Fibroblast of lung (primary cell): ENCODE measurements around the gene MOG. TPM values are rescaled to one million over a fixed set of nuclear protein-coding genes. Genes with fewer than 3 reads are reported as not detected.

Experiments used
- DNase-seq, 2 donors: peaks; one replicate each; pipeline versions ENCODE4 v3.0.0 to v3.0.0-alpha.2; 2010; ENCODE audit warnings: low read depth in 2 of 2
- H2AFZ ChIP-seq: 2 replicates; pipeline ENCODE4 v1.5.1; 2012; ENCODE audit warnings: low read length, control low read depth, inconsistent platforms
- H3K27ac ChIP-seq: 2 replicates; pipeline ENCODE4 v1.5.1; 2011; ENCODE audit warnings: low read length, control low read depth; ENCODE audit not compliant: insufficient read depth
- H3K27me3 ChIP-seq: 2 replicates; pipeline ENCODE4 v1.5.1; 2011; ENCODE audit warnings: mild to moderate bottlenecking, low read length; ENCODE audit not compliant: control insufficient read depth, insufficient read depth
- H3K36me3 ChIP-seq: 2 replicates; pipeline ENCODE4 v1.5.1; 2011; ENCODE audit warnings: low read length; ENCODE audit not compliant: control insufficient read depth, insufficient read depth
- H3K4me1 ChIP-seq: 2 replicates; pipeline ENCODE4 v1.5.1; 2011; ENCODE audit warnings: low read length; ENCODE audit not compliant: control insufficient read depth, insufficient read depth; ENCODE audit errors: extremely low read depth
- H3K4me2 ChIP-seq: 2 replicates; pipeline ENCODE4 v1.5.1; 2011; ENCODE audit warnings: low read length, control low read depth; ENCODE audit not compliant: insufficient read depth; ENCODE audit errors: extremely low read depth
- H3K4me3 ChIP-seq, 4 experiments: fragments of 200-600 bp in 1 of 4; sonication (generic) in 1 of 4; replicated peaks in 1 of 4; 2 replicates each; pipeline ENCODE4 v1.5.1; 2011 to 2016; ENCODE audit warnings: low read length in 4 of 4, low read depth in 3 of 4, mild to moderate bottlenecking in 3 of 4, control low read depth in 2 of 4, inconsistent platforms in 1 of 4, mixed read lengths in 1 of 4; ENCODE audit not compliant: insufficient read depth in 1 of 4; ENCODE audit errors: control extremely low read depth in 1 of 4
- H3K79me2 ChIP-seq: 2 replicates; pipeline ENCODE4 v1.5.1; 2012; ENCODE audit warnings: mild to moderate bottlenecking, low read length, inconsistent platforms; ENCODE audit not compliant: control insufficient read depth, insufficient read depth
- H3K9ac ChIP-seq: 2 replicates; pipeline ENCODE4 v1.5.1; 2011; ENCODE audit warnings: mild to moderate bottlenecking, low read length, control low read depth; ENCODE audit not compliant: insufficient read depth
- H3K9me3 ChIP-seq: 2 replicates; pipeline ENCODE4 v1.5.1; 2012; ENCODE audit warnings: low read depth, low read length; ENCODE audit not compliant: control insufficient read depth, insufficient read depth
- H4K20me1 ChIP-seq: 2 replicates; pipeline ENCODE4 v1.5.1; 2011; ENCODE audit warnings: low read length; ENCODE audit not compliant: control insufficient read depth, insufficient read depth; ENCODE audit errors: extremely low read depth
- EZH2 ChIP-seq: IDR thresholded peaks from 2 replicates; pipeline ENCODE4 v1.5.1; 2012; ENCODE audit warnings: low read length, control low read depth, mild to moderate bottlenecking; ENCODE audit errors: missing control alignments
- polyA plus RNA-seq, 2 donors: library from polyadenylated mRNA; depleted of rRNA in 1 of 2; stranded (reverse) in 1 of 2; unstranded in 1 of 2; fragments of >200 nt; gene quantifications; 2 replicates each; pipeline ENCODE4 v1.2.1, GENCODE V29; 2011 to 2012; ENCODE audit warnings: missing spikeins in 1 of 2
- total RNA-seq: library from RNA; depleted of rRNA; stranded (reverse); fragments of >200 nt; gene quantifications from 2 replicates; pipeline ENCODE4 v1.2.1, GENCODE V29; 2014
- TF ChIP-seq, protein P1 (sequence below), 2 donors: IDR thresholded peaks in 1 of 2; conservative IDR thresholded peaks in 1 of 2; 1 replicate in 1 of 2; 2 replicates in 1 of 2; pipeline ENCODE4 v1.5.1; 2011 to 2012; ENCODE audit warnings: low read length in 2 of 2, control low read depth in 1 of 2, inconsistent platforms in 1 of 2, low read depth in 1 of 2, mild to moderate bottlenecking in 1 of 2

Gene MOG
- total and polyA plus RNA-seq, 2 donors (not counting 1 experiment from before 2014, with no cell fraction given): not detected

- Histone ChIP-seq H3K4me3 (no peak overlapping the region), H2AFZ (no peak overlapping the region), H3K79me2 (no peaks in the 10 kb centered on the region), H3K27me3 (peaks cover under 1% of the 10 kb centered on the region), H3K9ac (no peak overlapping the region), H3K36me3 (no peaks in the 10 kb centered on the region), H3K4me1 (no peaks in the 10 kb centered on the region), H3K27ac (no peak overlapping the region), H3K4me2 (no peak overlapping the region), H3K9me3 (no peaks in the 10 kb centered on the region), H4K20me1 (no peaks in the 10 kb centered on the region)
- TF ChIP-seq, protein P1, sequence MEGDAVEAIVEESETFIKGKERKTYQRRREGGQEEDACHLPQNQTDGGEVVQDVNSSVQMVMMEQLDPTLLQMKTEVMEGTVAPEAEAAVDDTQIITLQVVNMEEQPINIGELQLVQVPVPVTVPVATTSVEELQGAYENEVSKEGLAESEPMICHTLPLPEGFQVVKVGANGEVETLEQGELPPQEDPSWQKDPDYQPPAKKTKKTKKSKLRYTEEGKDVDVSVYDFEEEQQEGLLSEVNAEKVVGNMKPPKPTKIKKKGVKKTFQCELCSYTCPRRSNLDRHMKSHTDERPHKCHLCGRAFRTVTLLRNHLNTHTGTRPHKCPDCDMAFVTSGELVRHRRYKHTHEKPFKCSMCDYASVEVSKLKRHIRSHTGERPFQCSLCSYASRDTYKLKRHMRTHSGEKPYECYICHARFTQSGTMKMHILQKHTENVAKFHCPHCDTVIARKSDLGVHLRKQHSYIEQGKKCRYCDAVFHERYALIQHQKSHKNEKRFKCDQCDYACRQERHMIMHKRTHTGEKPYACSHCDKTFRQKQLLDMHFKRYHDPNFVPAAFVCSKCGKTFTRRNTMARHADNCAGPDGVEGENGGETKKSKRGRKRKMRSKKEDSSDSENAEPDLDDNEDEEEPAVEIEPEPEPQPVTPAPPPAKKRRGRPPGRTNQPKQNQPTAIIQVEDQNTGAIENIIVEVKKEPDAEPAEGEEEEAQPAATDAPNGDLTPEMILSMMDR (conservative IDR thresholded peaks at IDR 0.05 in 1 of 2, IDR thresholded peaks at IDR 0.05 in 1 of 2; ENCODE audit: low read depth in 1 of 2, low read length in 2 of 2): peak in 1 of 2 donors; percentile 63
- TF ChIP-seq EZH2: no peak
- DNase-seq: peak; percentile 18 to 51
These were observed 5.3 kb upstream of the MOG start for GRCh38 chr6:29651413-29652197.

GRCh38 chr6:29652198-29652584 lies 4.7 kb upstream of the MOG start:
- no peak for TF ChIP-seq EZH2
- TF ChIP-seq, protein P1 (conservative IDR thresholded peaks at IDR 0.05 in 1 of 2, IDR thresholded peaks at IDR 0.05 in 1 of 2; ENCODE audit: low read depth in 1 of 2, low read length in 2 of 2): no peak
- H2AFZ ChIP-seq: no peak overlapping the region
- H4K20me1 ChIP-seq: no peaks in the 10 kb centered on the region
- no peaks in the 10 kb centered on the region for H3K36me3 ChIP-seq
- no peaks in the 10 kb centered on the region for H3K4me1 ChIP-seq
- H3K4me2 ChIP-seq: no peak overlapping the region
- no peaks in the 10 kb centered on the region for H3K9me3 ChIP-seq
- H3K4me3 ChIP-seq: no peak overlapping the region
- H3K27me3 ChIP-seq: peaks cover 4% of the 10 kb centered on the region
- H3K27ac ChIP-seq: no peak overlapping the region
- no peak for DNase-seq
- H3K79me2 ChIP-seq: no peaks in the 10 kb centered on the region
- no peak overlapping the region for H3K9ac ChIP-seq

DNA sequence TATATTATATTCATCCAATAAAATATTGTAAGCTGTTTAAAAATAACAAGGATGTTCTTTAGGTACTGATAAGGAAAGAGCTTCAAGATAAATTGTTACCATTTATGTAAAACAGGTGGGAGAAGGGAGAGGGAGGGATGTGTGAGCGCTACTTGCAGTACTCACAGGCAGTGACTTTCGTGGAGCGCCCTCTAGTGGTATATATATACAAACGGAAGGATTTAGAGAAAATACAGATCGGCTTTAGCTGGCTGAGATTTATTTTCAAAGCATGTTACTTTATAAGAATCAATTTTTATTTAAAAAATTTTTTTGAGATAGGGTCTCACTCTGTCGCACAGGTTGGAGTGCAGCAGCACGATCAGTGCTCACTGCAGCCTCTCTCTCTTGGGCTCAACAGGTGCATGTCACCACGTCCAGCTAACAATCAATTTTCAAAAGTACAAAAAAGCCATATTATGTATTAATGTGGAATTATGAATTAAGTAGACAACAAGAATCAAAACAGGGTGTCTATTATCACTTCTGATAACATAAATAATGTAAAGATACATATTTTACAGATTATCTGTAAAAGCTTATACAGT lies 3.3 kb upstream of the MOG start:
- Histone ChIP-seq H3K4me2 (no peak overlapping the region), H3K27me3 (peaks cover 4% of the 10 kb centered on the region), H3K27ac (no peak overlapping the region), H3K79me2 (no peaks in the 10 kb centered on the region), H3K4me1 (no peaks in the 10 kb centered on the region), H3K4me3 (no peak overlapping the region), H3K9me3 (no peaks in the 10 kb centered on the region), H3K36me3 (no peaks in the 10 kb centered on the region), H3K9ac (no peak overlapping the region), H4K20me1 (no peaks in the 10 kb centered on the region), H2AFZ (no peak overlapping the region)
- DNase-seq: peak; percentile 68 to 83
- TF ChIP-seq, protein P1 (conservative IDR thresholded peaks at IDR 0.05 in 1 of 2, IDR thresholded peaks at IDR 0.05 in 1 of 2; ENCODE audit: low read depth in 1 of 2, low read length in 2 of 2): peak; percentile 72 to 74
- no peak for TF ChIP-seq EZH2
